ENCODE data around the gene FOLR2. TPM values are rescaled to one million over a fixed set of nuclear protein-coding genes. Genes with fewer than 3 reads are reported as not detected.

Gene FOLR2
- total and polyA plus RNA-seq, 2 of the 8 experiments (the other 6 are each of a cell fraction or from before 2014, with no cell fraction given): not detected

GRCh38 chr11:72222106-72222891, 5.7 kb downstream of the FOLR2 start (continued):
- TF ChIP-seq, protein P1, sequence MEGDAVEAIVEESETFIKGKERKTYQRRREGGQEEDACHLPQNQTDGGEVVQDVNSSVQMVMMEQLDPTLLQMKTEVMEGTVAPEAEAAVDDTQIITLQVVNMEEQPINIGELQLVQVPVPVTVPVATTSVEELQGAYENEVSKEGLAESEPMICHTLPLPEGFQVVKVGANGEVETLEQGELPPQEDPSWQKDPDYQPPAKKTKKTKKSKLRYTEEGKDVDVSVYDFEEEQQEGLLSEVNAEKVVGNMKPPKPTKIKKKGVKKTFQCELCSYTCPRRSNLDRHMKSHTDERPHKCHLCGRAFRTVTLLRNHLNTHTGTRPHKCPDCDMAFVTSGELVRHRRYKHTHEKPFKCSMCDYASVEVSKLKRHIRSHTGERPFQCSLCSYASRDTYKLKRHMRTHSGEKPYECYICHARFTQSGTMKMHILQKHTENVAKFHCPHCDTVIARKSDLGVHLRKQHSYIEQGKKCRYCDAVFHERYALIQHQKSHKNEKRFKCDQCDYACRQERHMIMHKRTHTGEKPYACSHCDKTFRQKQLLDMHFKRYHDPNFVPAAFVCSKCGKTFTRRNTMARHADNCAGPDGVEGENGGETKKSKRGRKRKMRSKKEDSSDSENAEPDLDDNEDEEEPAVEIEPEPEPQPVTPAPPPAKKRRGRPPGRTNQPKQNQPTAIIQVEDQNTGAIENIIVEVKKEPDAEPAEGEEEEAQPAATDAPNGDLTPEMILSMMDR (IDR thresholded peaks at IDR 0.05; ENCODE audit: control extremely low read depth in 1 of 3, insufficient read depth in 1 of 3, low read depth in 1 of 3, low read length in 3 of 3): no peak
- TF ChIP-seq, protein P2, sequence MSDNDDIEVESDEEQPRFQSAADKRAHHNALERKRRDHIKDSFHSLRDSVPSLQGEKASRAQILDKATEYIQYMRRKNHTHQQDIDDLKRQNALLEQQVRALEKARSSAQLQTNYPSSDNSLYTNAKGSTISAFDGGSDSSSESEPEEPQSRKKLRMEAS (IDR thresholded peaks at IDR 0.05): no peak
- TF ChIP-seq SP2 (IDR thresholded peaks at IDR 0.05; ENCODE audit: low read length) (no peak), CREB1 (IDR thresholded peaks at IDR 0.05) (no peak)

All from H1 (cell line).